GM21447 (cell line): Measurements from ENCODE around the gene TAF5L.
A peak's percentile ranks its signal among the peaks of the same experiment; 100 is the strongest.
"Not testable (repeated sequence)": the region's sequence is repeated elsewhere in the genome, so short reads cannot be mapped to it uniquely, and the experiment has no call there.

Experiments
- ATAC-seq: cut with Tn5 transposase; IDR thresholded peaks from one replicate; pipeline ENCODE4 v1.9.1; 2021; ENCODE audit not compliant: unreplicated experiment

Gene TAF5L

DNA sequence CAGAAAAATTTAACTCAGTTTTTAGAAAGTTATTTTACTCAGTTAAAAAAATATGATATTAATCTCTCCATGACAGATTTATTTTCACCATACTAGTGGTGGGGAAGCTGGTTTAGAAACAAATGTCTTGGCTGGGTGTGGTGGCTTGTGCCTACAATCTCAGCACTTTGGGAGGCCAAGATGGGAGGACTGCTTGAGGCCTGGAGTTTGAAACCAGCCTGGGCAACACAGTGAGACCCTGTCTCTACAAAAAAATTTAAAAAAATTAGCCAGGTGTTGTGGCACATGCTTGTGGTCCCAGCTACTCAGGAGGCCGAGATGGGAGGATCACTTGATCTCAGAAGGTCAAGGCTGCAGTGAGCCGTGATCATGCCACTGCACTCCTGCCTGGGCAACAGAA is 17.3 kb downstream of the TAF5L start:
- ATAC-seq = no peak

DNA sequence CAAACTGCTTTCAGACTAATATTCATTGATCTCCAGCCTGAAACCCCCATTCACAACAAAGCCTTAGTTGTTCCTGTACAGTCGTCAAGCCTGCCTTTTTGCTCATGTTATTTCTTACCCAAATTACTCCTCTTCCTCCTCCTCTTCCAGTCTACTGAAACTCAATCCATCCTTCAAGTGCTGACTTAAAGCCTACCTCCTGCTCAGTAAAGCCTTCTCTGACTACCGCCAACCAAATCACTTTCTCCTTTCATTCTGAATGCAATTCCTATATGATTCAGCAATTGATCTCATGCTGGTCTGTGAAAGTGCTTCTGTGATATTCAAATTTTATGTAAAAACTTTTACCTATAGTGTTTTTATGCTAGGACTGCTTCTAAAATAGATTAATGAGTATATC is 18.6 kb downstream of the TAF5L start:
- ATAC-seq = no peak

DNA sequence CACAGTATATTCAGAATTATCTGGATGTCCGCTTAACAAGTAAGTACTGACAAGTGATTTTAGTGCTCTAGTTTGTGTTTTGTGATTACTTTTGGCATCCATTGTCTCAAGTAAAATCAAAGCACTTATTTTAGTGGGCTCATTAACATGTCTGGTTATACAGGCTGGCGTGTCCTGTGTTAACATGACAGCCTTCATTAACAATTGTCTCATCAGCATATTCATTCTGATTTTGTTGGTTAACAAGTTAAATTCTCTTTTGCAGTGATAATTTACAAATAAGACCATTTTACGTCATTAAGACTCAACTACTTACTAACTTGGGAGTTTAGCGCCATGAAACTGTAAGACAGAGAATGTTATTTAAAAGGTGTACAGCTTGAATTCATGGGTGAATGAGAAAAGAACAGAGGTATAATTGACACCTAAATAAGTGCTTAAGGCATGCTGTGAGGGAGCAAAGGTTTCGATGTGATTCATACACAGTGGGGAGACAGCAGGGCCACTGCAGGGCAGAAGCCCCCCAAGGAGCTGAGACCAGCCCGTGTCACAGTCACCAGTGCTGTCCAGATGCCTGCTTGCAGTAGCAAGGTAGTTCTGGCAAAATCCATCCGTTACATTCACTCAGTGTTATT is 22.4 kb downstream of the TAF5L start:
- ATAC-seq = no peak

DNA sequence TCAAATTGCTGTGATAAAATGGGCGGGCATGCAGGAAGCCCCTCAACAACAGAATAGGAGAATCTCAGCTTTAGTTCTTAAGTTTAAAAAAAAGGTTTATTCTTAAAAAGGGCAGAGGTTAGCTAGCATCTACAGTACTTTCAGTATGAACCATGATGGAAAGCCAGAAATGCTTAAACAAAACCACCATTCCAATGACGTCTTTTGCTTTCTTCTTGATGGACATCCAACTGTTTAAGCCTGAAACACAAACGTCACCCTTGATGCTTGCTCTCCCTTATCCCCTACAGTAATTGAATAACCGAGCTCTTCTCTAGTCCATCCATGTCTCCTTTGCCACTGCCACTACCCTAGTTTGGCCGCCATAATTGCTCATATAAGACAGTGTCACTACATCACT is 25.7 kb downstream of the TAF5L start:
- ATAC-seq = no peak

GRCh38 chr1:229599218-229599954 is 26.5 kb downstream of the TAF5L start:
- ATAC-seq = no peak

- no peak for ATAC-seq
These were observed 28.0 kb downstream of the TAF5L start for GRCh38 chr1:229597877-229598276.

DNA sequence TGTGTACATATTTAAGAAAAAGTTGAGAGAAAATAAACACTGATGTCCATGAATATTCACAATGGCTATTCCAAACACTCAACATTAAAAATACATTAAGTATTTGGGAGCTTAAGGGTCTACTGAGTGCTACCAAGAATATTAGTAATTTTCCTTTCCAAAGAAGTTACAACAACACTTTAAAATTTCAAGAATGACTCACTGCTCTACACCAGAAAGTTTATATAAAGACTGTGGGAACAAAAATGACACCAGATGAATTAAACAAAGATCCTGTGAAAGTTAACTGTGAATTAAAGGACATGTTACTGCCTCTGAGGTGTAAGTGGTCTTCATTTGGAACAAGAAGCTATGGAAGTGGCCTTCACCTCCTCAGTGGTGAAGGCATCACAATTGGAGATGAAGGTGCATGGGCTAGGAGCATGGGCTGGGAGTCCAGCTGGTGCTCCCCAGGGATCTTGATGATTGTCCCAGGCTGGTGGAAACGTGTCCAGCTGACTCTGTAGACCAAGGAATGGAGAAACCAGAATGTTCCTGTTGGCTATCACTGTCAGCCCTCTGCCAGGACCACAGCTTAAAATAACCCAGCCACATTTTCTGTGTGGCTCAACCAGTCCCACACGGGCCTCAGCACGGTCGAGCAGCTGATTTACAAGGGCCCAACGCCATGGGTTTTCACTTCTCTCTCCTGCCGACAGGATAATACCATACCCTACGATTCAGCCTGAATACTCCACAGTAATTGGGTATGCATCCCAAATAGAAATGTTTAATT is 28.8 kb downstream of the TAF5L start:
- ATAC-seq = no peak

GRCh38 chr1:229595876-229596275 is 30.0 kb downstream of the TAF5L start:
- ATAC-seq = not testable (repeated sequence)

GRCh38 chr1:229594227-229595008 is 31.5 kb downstream of the TAF5L start:
- ATAC-seq = no peak

- ATAC-seq = no peak
These were observed 32.1 kb downstream of the TAF5L start for GRCh38 chr1:229593800-229594199.

- ATAC-seq = no peak
These were observed 35.8 kb downstream of the TAF5L start for GRCh38 chr1:229590119-229590518.

GRCh38 chr1:229585338-229585737 is 40.6 kb downstream of the TAF5L start:
- no peak for ATAC-seq

GRCh38 chr1:229582715-229583114 is 43.2 kb downstream of the TAF5L start:
- ATAC-seq = no peak

DNA sequence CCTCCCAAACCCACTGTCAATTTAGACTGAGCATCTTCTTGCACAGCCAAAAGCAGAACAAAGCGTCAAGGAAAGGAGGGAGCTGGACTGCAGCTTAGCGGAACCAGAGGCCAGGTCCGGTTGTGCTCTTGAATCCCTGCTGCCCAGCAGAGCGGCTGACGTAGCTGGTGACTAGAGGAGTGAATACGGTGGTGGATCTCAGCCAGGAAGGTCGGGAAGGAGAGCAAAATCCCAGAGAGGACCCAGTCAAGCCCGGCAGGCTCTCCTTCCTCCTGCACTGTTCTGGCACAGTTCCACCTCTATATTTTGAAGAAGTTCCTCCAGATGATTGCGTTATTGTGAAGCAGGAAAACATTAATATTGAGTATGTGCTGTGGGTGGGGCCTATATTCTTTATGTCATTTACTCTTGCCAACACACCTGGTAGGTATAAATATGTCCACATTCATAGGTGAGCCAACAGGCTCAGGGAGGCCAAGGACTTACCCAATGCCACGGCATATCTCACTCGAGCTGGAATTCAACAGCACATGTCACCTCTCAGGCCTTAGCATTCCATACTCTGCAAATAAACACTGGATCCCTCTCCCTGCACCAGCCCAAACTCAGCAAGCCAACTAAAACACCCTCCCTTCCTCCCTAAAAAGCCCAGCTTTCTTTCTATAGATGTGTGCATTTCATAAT is 43.8 kb downstream of the TAF5L start:
- ATAC-seq = no peak

DNA sequence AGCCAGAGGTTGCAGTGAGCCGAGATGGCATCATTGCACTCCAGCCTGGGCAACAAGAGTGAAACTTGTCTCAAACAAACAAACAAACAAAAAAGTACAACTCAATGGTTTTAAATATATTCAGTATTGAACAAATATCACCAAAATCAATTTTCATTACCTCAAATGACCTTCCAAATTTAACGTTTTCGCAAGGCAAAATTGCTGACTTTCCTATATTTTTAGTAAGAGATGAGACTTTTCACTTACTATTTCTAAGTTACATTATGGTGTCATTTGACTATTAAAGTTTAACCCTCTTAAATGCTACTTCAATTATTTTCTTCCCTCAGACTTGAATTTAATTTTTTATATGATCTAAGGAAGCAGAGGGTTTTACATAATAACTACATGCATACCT is 44.4 kb downstream of the TAF5L start:
- ATAC-seq = no peak

- peak; percentile 93 for ATAC-seq
These were observed 46.8 kb downstream of the TAF5L start for GRCh38 chr1:229579059-229579673.

GRCh38 chr1:229578168-229579058 is 47.5 kb downstream of the TAF5L start:
- ATAC-seq = no peak

DNA sequence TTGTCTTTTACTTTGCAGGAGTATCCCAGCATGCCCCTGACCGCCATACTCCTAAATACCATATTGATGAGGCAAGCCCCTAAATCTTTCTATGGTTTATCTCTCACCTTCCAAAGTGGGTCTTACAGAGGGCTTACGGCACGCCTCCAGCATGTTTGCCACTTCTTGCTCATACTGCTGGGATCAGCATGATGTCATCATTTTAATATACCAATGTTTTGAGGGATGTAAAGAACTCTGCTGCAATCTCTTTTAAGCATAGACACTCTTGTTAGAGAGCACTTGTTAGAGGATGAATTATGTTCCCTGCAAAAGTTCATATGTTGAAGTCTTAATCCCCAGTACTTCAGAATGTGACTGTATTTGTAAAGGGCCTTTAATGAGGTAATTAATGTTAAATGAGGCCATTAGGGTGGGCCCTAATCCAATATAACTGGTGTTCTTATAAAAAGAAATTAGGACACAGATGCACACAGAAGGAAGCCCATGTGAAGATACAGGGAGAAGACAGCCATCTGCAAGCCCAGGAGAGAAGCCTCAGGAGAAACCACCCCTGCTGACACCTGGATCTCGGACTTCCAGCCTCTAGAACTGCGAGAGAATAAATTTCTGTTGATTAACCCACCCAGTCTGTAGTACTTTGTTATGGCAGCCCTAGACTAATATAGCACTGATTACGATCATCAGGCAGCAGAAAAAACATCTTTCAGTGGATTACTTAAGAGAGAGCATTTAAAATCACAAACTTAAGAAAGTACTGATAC is 51.1 kb downstream of the TAF5L start:
- no peak for ATAC-seq
